PFSK-1 (cell line): Measurements from ENCODE around the gene PA2G4.

Experiments used
- FOXP2 ChIP-seq: optimal IDR thresholded peaks from 2 replicates; pipeline ENCODE3; 2011; ENCODE audit warnings: borderline replicate concordance, control low read depth, inconsistent platforms; ENCODE audit not compliant: insufficient read depth; ENCODE audit errors: extremely low read length, extremely low read depth
- POLR2AphosphoS5 ChIP-seq: IDR thresholded peaks from 2 replicates; pipeline ENCODE4 v1.6.1; 2012; ENCODE audit warnings: low read depth, mild to moderate bottlenecking, control low read depth, low read length, moderate library complexity
- SIN3A ChIP-seq: IDR thresholded peaks from 2 replicates; pipeline ENCODE4 v1.6.1; 2012; ENCODE audit warnings: mild to moderate bottlenecking, low read length, moderate library complexity, borderline replicate concordance; ENCODE audit not compliant: insufficient read depth
- TAF1 ChIP-seq: IDR thresholded peaks from 2 replicates; pipeline ENCODE4 v1.6.1; 2012; ENCODE audit warnings: low read length, control low read depth, borderline replicate concordance; ENCODE audit not compliant: insufficient read depth
- TF ChIP-seq, protein P1 (sequence below), 2 experiments: IDR thresholded peaks; 2 replicates each; pipeline versions ENCODE4 v1.6.1 to v1.8.0; 2011 to 2012; ENCODE audit warnings: low read depth in 2 of 2, low read length in 2 of 2, control low read depth in 1 of 2, inconsistent platforms in 1 of 2, mild to moderate bottlenecking in 1 of 2, moderate library complexity in 1 of 2; ENCODE audit not compliant: insufficient read depth in 1 of 2

Gene PA2G4

DNA sequence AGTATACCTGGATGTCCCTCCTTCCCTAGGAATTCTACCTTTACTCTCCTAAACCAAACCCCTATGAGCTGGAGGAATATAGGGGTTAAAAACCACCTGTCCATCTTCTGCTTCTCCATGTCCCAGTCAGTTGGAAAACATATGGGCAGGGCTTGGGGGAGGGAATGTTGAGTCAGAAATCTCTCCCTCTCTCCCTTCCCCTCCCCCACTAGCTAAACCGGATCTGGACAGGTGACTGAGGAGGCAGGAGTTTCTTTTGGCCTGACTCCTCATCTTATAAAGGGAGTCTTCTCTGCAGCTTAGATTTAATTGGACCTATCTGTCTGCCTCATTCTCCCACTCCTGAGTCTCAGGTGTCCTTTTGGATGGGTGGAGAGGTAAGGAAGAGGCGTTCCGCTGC, 18.3 kb upstream of the PA2G4 start:
- TF ChIP-seq POLR2AphosphoS5 (no peak), SIN3A (no peak), FOXP2 (no peak), TAF1 (no peak)
- TF ChIP-seq, protein P1, sequence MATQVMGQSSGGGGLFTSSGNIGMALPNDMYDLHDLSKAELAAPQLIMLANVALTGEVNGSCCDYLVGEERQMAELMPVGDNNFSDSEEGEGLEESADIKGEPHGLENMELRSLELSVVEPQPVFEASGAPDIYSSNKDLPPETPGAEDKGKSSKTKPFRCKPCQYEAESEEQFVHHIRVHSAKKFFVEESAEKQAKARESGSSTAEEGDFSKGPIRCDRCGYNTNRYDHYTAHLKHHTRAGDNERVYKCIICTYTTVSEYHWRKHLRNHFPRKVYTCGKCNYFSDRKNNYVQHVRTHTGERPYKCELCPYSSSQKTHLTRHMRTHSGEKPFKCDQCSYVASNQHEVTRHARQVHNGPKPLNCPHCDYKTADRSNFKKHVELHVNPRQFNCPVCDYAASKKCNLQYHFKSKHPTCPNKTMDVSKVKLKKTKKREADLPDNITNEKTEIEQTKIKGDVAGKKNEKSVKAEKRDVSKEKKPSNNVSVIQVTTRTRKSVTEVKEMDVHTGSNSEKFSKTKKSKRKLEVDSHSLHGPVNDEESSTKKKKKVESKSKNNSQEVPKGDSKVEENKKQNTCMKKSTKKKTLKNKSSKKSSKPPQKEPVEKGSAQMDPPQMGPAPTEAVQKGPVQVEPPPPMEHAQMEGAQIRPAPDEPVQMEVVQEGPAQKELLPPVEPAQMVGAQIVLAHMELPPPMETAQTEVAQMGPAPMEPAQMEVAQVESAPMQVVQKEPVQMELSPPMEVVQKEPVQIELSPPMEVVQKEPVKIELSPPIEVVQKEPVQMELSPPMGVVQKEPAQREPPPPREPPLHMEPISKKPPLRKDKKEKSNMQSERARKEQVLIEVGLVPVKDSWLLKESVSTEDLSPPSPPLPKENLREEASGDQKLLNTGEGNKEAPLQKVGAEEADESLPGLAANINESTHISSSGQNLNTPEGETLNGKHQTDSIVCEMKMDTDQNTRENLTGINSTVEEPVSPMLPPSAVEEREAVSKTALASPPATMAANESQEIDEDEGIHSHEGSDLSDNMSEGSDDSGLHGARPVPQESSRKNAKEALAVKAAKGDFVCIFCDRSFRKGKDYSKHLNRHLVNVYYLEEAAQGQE (IDR thresholded peaks at IDR 0.05; ENCODE audit: insufficient read depth in 1 of 2, low read depth in 2 of 2, low read length in 2 of 2), result no peak

DNA sequence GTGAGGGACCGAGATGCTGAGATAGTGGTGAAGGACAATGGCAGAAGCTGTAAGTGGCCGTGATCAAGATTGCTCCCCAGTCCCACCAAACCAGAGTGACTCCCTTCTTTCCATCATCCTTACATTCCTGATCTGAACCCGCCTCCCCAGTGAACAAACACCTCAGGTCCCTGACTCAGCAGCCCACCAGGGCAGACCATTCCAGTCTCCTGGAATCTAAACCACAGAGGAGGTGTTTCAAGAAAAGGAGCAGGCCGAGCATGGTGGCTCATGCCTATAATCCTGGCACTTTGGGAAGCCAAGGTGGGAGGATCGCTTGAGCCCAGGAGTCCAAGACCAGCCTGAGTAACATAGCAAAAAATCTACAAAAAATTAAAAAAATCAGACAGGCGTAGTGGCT, 17.8 kb upstream of the PA2G4 start:
- TF ChIP-seq, protein P1 (IDR thresholded peaks at IDR 0.05; ENCODE audit: insufficient read depth in 1 of 2, low read depth in 2 of 2, low read length in 2 of 2), result no peak

DNA sequence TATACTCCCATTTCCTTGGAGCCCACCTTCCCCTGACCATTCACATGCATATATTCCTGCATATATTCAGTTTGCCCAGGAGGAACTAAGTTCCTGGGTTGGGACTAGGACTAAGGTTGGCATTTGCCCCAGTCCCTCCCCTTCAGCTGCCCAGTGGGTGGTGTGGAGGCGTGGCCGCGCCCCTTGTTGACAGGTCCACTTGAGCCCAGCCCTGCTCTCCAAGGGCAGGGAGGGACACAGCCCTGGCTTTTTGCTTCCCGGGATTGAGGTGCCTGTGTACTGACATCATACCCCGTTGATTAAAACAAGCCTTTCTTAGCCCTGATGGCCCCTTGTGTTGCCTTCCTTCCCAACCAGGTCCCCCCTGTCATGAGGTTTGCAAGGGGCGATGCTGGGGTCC, 17.1 kb upstream of the PA2G4 start:
- TF ChIP-seq POLR2AphosphoS5 (no peak), FOXP2 (no peak), SIN3A (no peak), TAF1 (no peak)
- TF ChIP-seq, protein P1 (IDR thresholded peaks at IDR 0.05; ENCODE audit: insufficient read depth in 1 of 2, low read depth in 2 of 2, low read length in 2 of 2), result no peak

DNA sequence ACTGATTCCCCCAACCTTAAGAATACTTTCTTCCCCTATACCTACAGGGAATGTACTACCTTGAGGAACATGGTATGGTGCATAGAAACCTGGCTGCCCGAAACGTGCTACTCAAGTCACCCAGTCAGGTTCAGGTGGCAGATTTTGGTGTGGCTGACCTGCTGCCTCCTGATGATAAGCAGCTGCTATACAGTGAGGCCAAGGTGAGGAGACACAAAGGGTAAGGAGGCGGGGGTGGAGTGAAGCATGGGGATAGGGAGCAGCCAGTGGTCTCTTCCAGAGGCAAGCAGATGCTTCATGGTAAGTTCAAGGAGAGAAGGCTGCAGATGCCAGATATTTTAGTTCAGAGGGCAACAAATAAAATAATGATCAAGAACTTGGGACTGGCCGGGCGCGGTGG, 6.6 kb upstream of the PA2G4 start:
- no peak for TF ChIP-seq FOXP2
- TF ChIP-seq POLR2AphosphoS5, result no peak
- no peak for TF ChIP-seq TAF1
- TF ChIP-seq SIN3A, result no peak
- TF ChIP-seq, protein P1 (IDR thresholded peaks at IDR 0.05; ENCODE audit: insufficient read depth in 1 of 2, low read depth in 2 of 2, low read length in 2 of 2), result no peak

DNA sequence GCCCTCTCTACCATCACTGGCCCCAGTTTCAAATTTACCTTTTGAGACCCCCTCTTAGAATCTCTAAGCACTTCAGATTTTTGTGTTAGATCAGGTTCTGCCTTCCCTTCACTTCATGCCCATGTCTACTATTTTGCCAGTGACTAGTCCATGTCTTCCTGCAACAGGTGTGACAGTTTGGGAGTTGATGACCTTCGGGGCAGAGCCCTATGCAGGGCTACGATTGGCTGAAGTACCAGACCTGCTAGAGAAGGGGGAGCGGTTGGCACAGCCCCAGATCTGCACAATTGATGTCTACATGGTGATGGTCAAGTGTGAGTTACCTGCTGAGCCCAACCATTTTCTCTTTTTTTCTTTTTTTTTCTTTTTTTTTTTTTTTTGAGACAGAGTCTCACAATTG, 5.8 kb upstream of the PA2G4 start:
- TF ChIP-seq FOXP2 (no peak), SIN3A (no peak), POLR2AphosphoS5 (no peak), TAF1 (no peak)
- TF ChIP-seq, protein P1 (IDR thresholded peaks at IDR 0.05; ENCODE audit: insufficient read depth in 1 of 2, low read depth in 2 of 2, low read length in 2 of 2), result no peak
